ENCODE results near the gene FA2H. TPM values are rescaled to one million over a fixed set of nuclear protein-coding genes. Genes with fewer than 3 reads are reported as not detected.
A peak's percentile ranks its signal among the peaks of the same experiment; 100 is the strongest.

FA2H gene
- total and polyA plus RNA-seq, 2 of the 13 experiments (the other 11 are each of a cell fraction or from before 2014, with no cell fraction given): 0.20 TPM; not detected in 1

GRCh38 chr16:74666425-74667254 is 108.0 kb downstream of the FA2H start, which contains the start of gene RFWD3 (continued):
- TF ChIP-seq MAZ (IDR thresholded peaks at IDR 0.05; ENCODE audit: borderline replicate concordance, low read depth, low read length) (no peak), MAZ (CRISPR knock-in tag; IDR thresholded peaks at IDR 0.05; ENCODE audit: low read depth) (peak; percentile 63; the same call in 1 of the 2 replicates), ZNF563 (CRISPR knock-in tag; IDR thresholded peaks at IDR 0.05) (peak; percentile 77), ELF4 (CRISPR knock-in tag; IDR thresholded peaks at IDR 0.05; ENCODE audit: borderline replicate concordance) (peak; percentile 93), ZNF614 (CRISPR knock-in tag; IDR thresholded peaks at IDR 0.05; ENCODE audit: borderline replicate concordance) (peak; percentile 71; the same call in 1 of the 2 replicates), WIZ (CRISPR knock-in tag; IDR thresholded peaks at IDR 0.05) (no peak), PHF21A (CRISPR knock-in tag; IDR thresholded peaks at IDR 0.05) (no peak), BRD4 (CRISPR knock-in tag; IDR thresholded peaks at IDR 0.05) (peak; percentile 80; the same call in 1 of the 2 replicates), TFDP1 (CRISPR knock-in tag; IDR thresholded peaks at IDR 0.05; ENCODE audit: borderline replicate concordance) (peak; percentile 93), PAXIP1 (CRISPR knock-in tag; conservative IDR thresholded peaks at IDR 0.05) (peak; percentile 46; the same call in 1 of the 2 replicates), ZNF616 (CRISPR knock-in tag; IDR thresholded peaks at IDR 0.05; ENCODE audit: low read depth) (0 out of 2 replicates have a peak, but pooled peaks have one; percentile 50), ZNF775 (CRISPR knock-in tag; IDR thresholded peaks at IDR 0.05; ENCODE audit: borderline replicate concordance) (peak; percentile 88), NRL (CRISPR knock-in tag; IDR thresholded peaks at IDR 0.05; ENCODE audit: borderline replicate concordance) (peak; percentile 86; the same call in 1 of the 2 replicates), ZBTB33 (CRISPR knock-in tag; IDR thresholded peaks at IDR 0.05) (0 out of 2 replicates have a peak, but pooled peaks have one; percentile 14), RBFOX2 (IDR thresholded peaks at IDR 0.05; ENCODE audit: low read depth, low read length) (peak; percentile 89), ARHGAP35 (CRISPR knock-in tag; IDR thresholded peaks at IDR 0.05; ENCODE audit: borderline replicate concordance) (0 out of 2 replicates have a peak, but pooled peaks have one; percentile 82), ZNF7 (CRISPR knock-in tag; IDR thresholded peaks at IDR 0.05) (no peak), ZNF136 (CRISPR knock-in tag; IDR thresholded peaks at IDR 0.05; ENCODE audit: low read depth) (peak; percentile 50; the same call in 1 of the 2 replicates), ZNF383 (CRISPR knock-in tag; IDR thresholded peaks at IDR 0.05; ENCODE audit: borderline replicate concordance) (no peak), ZMAT5 (CRISPR knock-in tag; IDR thresholded peaks at IDR 0.05; ENCODE audit: borderline replicate concordance, low read depth) (no peak), ZBTB8A (CRISPR knock-in tag; IDR thresholded peaks at IDR 0.05; ENCODE audit: borderline replicate concordance, low read depth) (peak; percentile 74; the same call in 1 of the 2 replicates)
